GM19452 (cell line): ENCODE measurements around the gene ZNF385C.
A peak's percentile ranks its signal among the peaks of the same experiment; 100 is the strongest.
"Not testable (repeated sequence)": the region's sequence is repeated elsewhere in the genome, so short reads cannot be mapped to it uniquely, and the experiment has no call there.

ENCODE experiments used
- ATAC-seq: cut with Tn5 transposase; IDR thresholded peaks from one replicate; pipeline ENCODE4 v1.9.1; 2021; ENCODE audit not compliant: unreplicated experiment

The ZNF385C gene

GRCh38 chr17:42026857-42027589, 71.2 kb downstream of the ZNF385C start:
- ATAC-seq: no peak

- ATAC-seq: no peak
Measured at GRCh38 chr17:42025936-42026335, 72.3 kb downstream of the ZNF385C start.

GRCh38 chr17:42025191-42025579, 73.1 kb downstream of the ZNF385C start:
- ATAC-seq: peak; percentile 14

GRCh38 chr17:42023524-42024349, 74.5 kb downstream of the ZNF385C start:
- ATAC-seq: no peak

- not testable (repeated sequence) for ATAC-seq
Measured at GRCh38 chr17:42020845-42021244, 77.4 kb downstream of the ZNF385C start.

- ATAC-seq: peak; percentile 60
Measured at GRCh38 chr17:42019509-42020404, 78.5 kb downstream of the ZNF385C start, which contains the start of gene NKIRAS2. Gene NKIRAS2, plus strand, starts transcription at chr17:42020090. Its CDS starts 1,488 bp downstream, at chr17:42021578.

- no peak for ATAC-seq
Measured at GRCh38 chr17:42018988-42019387, 79.3 kb downstream of the ZNF385C start.

- ATAC-seq: no peak
Measured at GRCh38 chr17:42018339-42018738, 79.9 kb downstream of the ZNF385C start.

- peak; percentile 5 for ATAC-seq
Measured at GRCh38 chr17:42017866-42018200, 80.4 kb downstream of the ZNF385C start.

- peak; percentile 71 for ATAC-seq
Measured at GRCh38 chr17:42016941-42017865, 81.1 kb downstream of the ZNF385C start, which contains the start of gene DNAJC7. Gene DNAJC7, minus strand, starts transcription at chr17:42017439. Its CDS starts 23 bp downstream, at chr17:42017416.

GRCh38 chr17:42016411-42016831, 81.9 kb downstream of the ZNF385C start:
- ATAC-seq: no peak

GRCh38 chr17:42013740-42014139, 84.5 kb downstream of the ZNF385C start:
- not testable (repeated sequence) for ATAC-seq

- not testable (repeated sequence) for ATAC-seq
Measured at GRCh38 chr17:42012363-42012762, 85.9 kb downstream of the ZNF385C start.

GRCh38 chr17:42010898-42011516, 87.3 kb downstream of the ZNF385C start:
- no peak for ATAC-seq

- not testable (repeated sequence) for ATAC-seq
Measured at GRCh38 chr17:42010266-42010680, 88.0 kb downstream of the ZNF385C start.

- no peak for ATAC-seq
Measured at GRCh38 chr17:42009170-42009569, 89.1 kb downstream of the ZNF385C start.

- no peak for ATAC-seq
Measured at GRCh38 chr17:42005166-42005565, 93.1 kb downstream of the ZNF385C start.

GRCh38 chr17:42002792-42003301, 95.4 kb downstream of the ZNF385C start:
- ATAC-seq: no peak

- no peak for ATAC-seq
Measured at GRCh38 chr17:42002175-42002791, 96.0 kb downstream of the ZNF385C start.
